HG03342 (cell line): ENCODE results near the gene SESTD1.
"Not testable (repeated sequence)": the region's sequence is repeated elsewhere in the genome, so short reads cannot be mapped to it uniquely, and the experiment has no call there.

Source experiments
- ATAC-seq: cut with Tn5 transposase; IDR thresholded peaks from one replicate; pipeline ENCODE4 v1.9.1; 2021; ENCODE audit warnings: mild to moderate bottlenecking, moderate library complexity; ENCODE audit not compliant: unreplicated experiment

Gene SESTD1

GRCh38 chr2:179124282-179124681, 140.3 kb downstream of the SESTD1 start:
- ATAC-seq = no peak

GRCh38 chr2:179123272-179123662, 141.4 kb downstream of the SESTD1 start:
- ATAC-seq = no peak

- ATAC-seq = no peak
Measured at GRCh38 chr2:179107737-179108136, 156.9 kb downstream of the SESTD1 start.

- ATAC-seq = peak; percentile 94
Measured at GRCh38 chr2:179106676-179107428, 157.8 kb downstream of the SESTD1 start.

- no peak for ATAC-seq
Measured at GRCh38 chr2:179106342-179106675, 158.3 kb downstream of the SESTD1 start.

- no peak for ATAC-seq
Measured at GRCh38 chr2:179104736-179105135, 159.9 kb downstream of the SESTD1 start.

- peak; percentile 30 for ATAC-seq
Measured at GRCh38 chr2:179098080-179098689, 166.4 kb downstream of the SESTD1 start.

- ATAC-seq = no peak
Measured at GRCh38 chr2:179097131-179097530, 167.5 kb downstream of the SESTD1 start.

- peak; percentile 97 for ATAC-seq
Measured at GRCh38 chr2:179096090-179096489, 168.5 kb downstream of the SESTD1 start.

- ATAC-seq = not testable (repeated sequence)
Measured at GRCh38 chr2:179092912-179093311, 171.7 kb downstream of the SESTD1 start.

- no peak for ATAC-seq
Measured at GRCh38 chr2:179082697-179083096, 181.9 kb downstream of the SESTD1 start.

- no peak for ATAC-seq
Measured at GRCh38 chr2:179081954-179082353, 182.7 kb downstream of the SESTD1 start.

- no peak for ATAC-seq
Measured at GRCh38 chr2:179072527-179072926, 192.1 kb downstream of the SESTD1 start.

- no peak for ATAC-seq
Measured at GRCh38 chr2:179071810-179072355, 192.7 kb downstream of the SESTD1 start.

GRCh38 chr2:179070895-179071294, 193.7 kb downstream of the SESTD1 start:
- ATAC-seq = no peak

GRCh38 chr2:179069685-179070084, 194.9 kb downstream of the SESTD1 start:
- ATAC-seq = no peak

GRCh38 chr2:179068991-179069643, 195.5 kb downstream of the SESTD1 start:
- no peak for ATAC-seq

- peak; percentile 83 for ATAC-seq
Measured at GRCh38 chr2:179059026-179059700, 205.5 kb downstream of the SESTD1 start.

GRCh38 chr2:179057737-179058136, 206.9 kb downstream of the SESTD1 start:
- no peak for ATAC-seq

GRCh38 chr2:179053568-179053967, 211.1 kb downstream of the SESTD1 start:
- ATAC-seq = not testable (repeated sequence)
